ENCODE data around the gene ARHGAP26. TPM values are rescaled to one million over a fixed set of nuclear protein-coding genes. Genes with fewer than 3 reads are reported as not detected.

The ARHGAP26 gene
- total RNA-seq, 1 experiment from 2014 or later, result 38.3 TPM

DNA sequence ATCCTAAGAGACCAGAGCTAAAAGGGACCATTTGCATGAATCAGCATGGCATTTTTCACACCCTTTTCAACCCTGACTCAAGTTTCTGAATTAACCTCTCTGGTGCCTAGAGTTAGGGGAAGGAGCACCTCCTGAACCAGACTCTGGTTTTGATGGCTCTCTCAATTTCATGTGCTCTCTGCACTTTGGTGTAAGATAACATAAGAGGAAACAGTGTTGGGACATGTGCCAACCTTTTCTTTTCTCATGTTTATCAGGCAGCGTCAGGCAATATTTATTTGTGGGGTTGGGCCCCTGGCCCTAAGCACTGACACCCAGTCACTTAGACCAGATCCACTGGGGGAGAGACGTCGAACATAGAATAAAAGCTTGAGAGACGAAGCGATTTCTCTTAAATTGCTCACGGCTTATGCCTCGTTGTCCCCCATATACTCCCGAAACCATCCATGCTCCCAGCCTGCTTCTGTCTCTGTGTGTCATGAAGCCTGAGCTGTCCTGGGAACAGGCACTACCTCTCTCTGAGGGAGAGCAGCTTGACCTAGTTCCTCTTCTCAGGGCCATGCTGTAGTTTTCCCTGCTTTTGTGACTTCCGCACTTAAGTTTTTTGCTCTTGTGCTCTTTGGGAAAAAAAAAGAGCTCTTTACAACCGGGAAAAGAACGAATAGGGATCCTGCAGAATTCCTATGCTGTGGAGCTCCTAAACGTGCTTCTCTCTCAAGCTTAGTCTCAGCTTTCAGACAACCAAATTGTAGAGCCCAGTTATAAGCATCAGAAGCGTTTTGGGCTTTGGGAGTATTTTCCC, 437.6 kb downstream of the ARHGAP26 start:
- no peak for DNase-seq (ENCODE audit: low read depth)
- in situ Hi-C loops (cut with HindIII; ENCODE audit: low pct_unique_long_range_greater_than_20kb, low sequenced_read_pairs), result no loop called here

DNA sequence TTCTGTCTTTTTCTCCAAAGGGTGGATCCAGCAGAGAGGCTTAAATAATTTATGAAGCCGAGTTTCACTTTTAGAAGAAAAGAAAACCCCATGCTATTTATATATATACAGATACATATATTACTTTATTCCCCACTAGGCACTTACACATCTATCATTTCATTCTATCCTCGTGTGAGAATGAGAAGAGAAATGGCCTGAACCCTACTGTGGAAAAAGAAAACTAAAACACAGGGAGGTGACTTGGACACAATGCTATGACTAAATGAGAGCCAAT, 438.1 kb downstream of the ARHGAP26 start:
- in situ Hi-C loops (cut with HindIII; ENCODE audit: low pct_unique_long_range_greater_than_20kb, low sequenced_read_pairs), result no loop called here

DNA sequence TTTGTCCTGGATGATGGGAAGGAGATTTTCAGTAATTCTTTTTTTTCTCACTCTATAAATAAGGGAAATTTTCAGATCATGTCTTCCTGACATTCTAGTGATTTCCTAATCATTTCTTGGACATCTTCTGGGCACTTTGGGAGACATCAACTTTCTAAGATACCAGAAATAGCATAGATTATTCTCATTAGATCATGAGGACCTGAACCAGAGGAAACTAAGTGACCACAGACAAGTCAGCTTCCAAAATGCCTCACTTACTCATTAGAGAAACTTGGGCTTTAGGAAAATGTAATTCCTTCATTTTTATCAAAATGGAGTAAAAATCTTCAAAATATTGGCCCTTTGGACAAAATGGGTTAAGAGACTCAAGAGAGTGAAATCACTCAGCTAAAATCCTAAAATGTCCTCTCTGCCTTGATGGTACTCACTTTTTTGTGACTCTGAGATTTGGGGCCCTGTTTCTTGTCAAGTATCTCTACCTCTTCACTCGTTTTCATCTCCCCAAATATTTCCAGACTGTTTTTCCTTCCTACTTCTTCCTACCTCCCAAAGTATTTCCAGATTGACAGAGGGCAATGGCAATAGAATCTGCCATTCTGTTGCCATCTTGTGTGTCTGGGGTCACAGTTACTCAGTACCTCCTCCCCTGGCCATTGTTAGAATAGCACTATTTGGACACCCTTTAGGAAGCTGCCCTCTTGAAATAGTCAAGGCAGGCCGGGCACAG, 438.8 kb downstream of the ARHGAP26 start:
- in situ Hi-C loops (cut with HindIII; ENCODE audit: low pct_unique_long_range_greater_than_20kb, low sequenced_read_pairs), result no loop called here
- DNase-seq (ENCODE audit: low read depth), result no peak

More for the DNA sequence above, 438.1 kb downstream of the ARHGAP26 start:
- no peak for DNase-seq (ENCODE audit: low read depth)

- in situ Hi-C loops (cut with HindIII; ENCODE audit: low pct_unique_long_range_greater_than_20kb, low sequenced_read_pairs), result no loop called here
- DNase-seq (ENCODE audit: low read depth), result no peak
Measured at GRCh38 chr5:143209881-143210395, 439.8 kb downstream of the ARHGAP26 start.

GRCh38 chr5:143210576-143210975, 440.4 kb downstream of the ARHGAP26 start:
- no peak for DNase-seq (ENCODE audit: low read depth)
- in situ Hi-C loops (cut with HindIII; ENCODE audit: low pct_unique_long_range_greater_than_20kb, low sequenced_read_pairs), result no loop called here

DNA sequence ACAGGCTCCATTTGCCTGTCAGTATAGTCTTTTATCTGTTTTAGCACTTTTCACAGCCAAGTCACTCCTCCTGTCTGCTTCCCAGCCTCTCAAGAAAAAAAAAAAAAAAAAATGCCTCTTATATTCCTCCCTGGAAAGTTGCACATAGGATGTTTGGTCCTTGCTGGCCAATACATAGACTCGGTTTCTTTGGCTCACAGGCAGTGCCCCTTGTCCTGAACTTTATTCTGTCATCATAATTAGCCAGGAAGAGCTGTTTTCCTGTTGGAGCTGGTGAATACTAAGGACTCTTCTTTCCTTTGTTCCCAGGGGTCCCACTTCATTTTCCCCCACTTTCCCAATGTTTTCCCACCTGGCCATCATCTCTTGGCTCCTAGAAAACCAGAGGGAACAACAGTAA, 442.1 kb downstream of the ARHGAP26 start:
- DNase-seq (ENCODE audit: low read depth), result no peak
- in situ Hi-C loops (cut with HindIII; ENCODE audit: low pct_unique_long_range_greater_than_20kb, low sequenced_read_pairs), result no loop called here

- in situ Hi-C loops (cut with HindIII; ENCODE audit: low pct_unique_long_range_greater_than_20kb, low sequenced_read_pairs), result no loop called here
- DNase-seq (ENCODE audit: low read depth), result no peak
Measured at GRCh38 chr5:143213231-143213850, 443.2 kb downstream of the ARHGAP26 start.

DNA sequence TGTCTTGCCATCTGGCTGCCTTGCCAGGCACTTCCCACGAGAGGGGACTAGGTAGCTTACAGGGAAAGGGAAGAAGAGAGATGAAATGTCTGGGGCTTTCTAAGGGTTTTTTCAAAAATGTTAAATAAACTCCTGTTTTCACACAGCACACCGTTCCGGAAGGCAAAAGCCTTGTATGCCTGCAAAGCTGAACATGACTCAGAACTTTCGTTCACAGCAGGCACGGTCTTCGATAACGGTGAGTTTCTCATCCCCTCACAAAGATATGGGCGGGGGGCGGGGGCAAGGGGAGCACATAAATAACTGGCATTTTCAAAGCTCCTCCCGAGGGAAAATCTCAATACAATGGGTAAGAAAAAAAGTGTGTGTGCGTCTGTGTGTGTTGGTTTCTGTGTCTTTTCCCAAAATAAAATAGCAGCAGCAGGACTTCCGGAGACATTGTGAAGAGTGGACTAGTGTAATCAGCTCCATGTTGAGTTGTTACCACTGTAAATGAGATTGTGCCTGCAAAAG, 443.7 kb downstream of the ARHGAP26 start:
- in situ Hi-C loops (cut with HindIII; ENCODE audit: low pct_unique_long_range_greater_than_20kb, low sequenced_read_pairs), result no loop called here
- no peak for DNase-seq (ENCODE audit: low read depth)

DNA sequence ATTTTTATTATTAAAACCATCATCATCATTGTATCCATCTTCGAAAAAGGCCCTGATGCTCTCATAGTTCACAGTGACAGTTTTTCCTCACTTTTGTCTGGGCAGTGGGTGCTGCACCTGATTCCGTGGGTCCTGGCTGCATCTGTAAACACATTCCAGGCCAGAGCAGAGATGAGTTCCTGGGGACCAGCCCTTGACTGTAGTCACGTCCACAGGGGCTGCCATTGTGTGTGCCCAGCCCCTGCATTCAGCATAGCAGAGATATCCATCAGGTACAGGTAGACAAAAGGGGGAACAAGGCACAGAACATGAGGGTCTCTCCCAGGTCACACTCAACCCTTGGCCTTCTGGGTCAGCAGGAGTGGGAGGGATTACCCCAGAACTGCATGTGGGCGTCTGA, 444.3 kb downstream of the ARHGAP26 start:
- in situ Hi-C loops (cut with HindIII; ENCODE audit: low pct_unique_long_range_greater_than_20kb, low sequenced_read_pairs), result no loop called here
- DNase-seq (ENCODE audit: low read depth), result no peak

GRCh38 chr5:143214890-143215289, 444.7 kb downstream of the ARHGAP26 start:
- in situ Hi-C loops (cut with HindIII; ENCODE audit: low pct_unique_long_range_greater_than_20kb, low sequenced_read_pairs), result no loop called here
- no peak for DNase-seq (ENCODE audit: low read depth)

GRCh38 chr5:143215690-143216089, 445.5 kb downstream of the ARHGAP26 start:
- in situ Hi-C loops (cut with HindIII; ENCODE audit: low pct_unique_long_range_greater_than_20kb, low sequenced_read_pairs), result no loop called here
- DNase-seq (ENCODE audit: low read depth), result no peak

DNA sequence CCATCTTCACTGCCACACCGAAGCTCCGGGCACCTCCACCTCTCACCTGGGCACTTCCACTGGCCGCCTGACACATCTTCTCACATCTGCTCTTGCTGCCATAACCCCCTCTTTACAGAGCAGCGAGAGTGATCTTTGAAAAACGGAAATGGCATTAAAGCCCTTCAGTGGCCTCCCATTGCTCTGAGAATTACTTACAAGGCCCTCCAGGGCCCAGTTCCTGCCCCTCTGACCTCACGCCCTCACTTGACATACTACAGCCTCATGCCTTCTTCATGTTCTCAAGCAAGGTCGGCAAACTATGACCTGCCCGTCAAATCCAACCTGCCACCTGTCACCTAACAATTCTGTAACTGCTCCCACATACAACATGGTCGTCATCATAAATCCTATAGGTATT, 446.0 kb downstream of the ARHGAP26 start:
- in situ Hi-C loops (cut with HindIII; ENCODE audit: low pct_unique_long_range_greater_than_20kb, low sequenced_read_pairs), result no loop called here

GRCh38 chr5:143217065-143217803, 447.1 kb downstream of the ARHGAP26 start:
- DNase-seq (ENCODE audit: low read depth), result no peak
- in situ Hi-C loops (cut with HindIII; ENCODE audit: low pct_unique_long_range_greater_than_20kb, low sequenced_read_pairs), result no loop called here

More for the DNA sequence above, 446.0 kb downstream of the ARHGAP26 start:
- DNase-seq (ENCODE audit: low read depth), result no peak

GRCh38 chr5:143217804-143218160, 447.6 kb downstream of the ARHGAP26 start:
- DNase-seq (ENCODE audit: low read depth), result no peak
- in situ Hi-C loops (cut with HindIII; ENCODE audit: low pct_unique_long_range_greater_than_20kb, low sequenced_read_pairs), result no loop called here

DNA sequence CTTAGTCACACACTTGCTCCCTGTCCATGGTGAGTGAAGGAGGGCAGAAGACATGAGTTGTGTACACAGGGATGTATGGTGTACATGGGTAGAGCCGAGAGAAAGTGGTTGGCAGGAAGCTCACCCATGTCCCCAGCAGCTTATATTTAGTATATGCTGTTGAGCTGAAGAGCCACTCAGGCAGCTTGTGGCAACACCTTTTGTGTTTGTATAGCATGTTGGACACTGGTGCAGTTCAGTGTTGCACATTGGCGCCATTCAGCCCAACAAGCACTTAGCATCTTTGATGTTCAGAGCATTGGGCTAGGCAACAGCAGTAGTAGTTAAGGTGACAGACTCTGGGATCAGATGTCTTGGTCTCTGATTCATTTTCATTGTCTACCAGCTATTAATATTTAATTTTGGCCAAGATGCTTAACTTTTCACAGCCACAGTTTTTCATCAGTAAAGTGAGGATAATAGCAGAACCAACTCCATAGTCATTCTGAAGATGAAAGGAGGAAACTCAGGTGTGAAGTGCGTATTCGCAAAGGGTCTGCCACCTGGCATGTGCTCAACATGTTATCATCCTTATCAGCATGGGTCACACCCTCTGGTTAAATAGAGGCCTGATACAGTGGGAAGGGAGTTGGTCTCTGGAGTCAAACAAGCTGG, 448.5 kb downstream of the ARHGAP26 start:
- DNase-seq (ENCODE audit: low read depth), result no peak
- in situ Hi-C loops (cut with HindIII; ENCODE audit: low pct_unique_long_range_greater_than_20kb, low sequenced_read_pairs), result no loop called here

GRCh38 chr5:143219696-143220095, 449.5 kb downstream of the ARHGAP26 start:
- no peak for DNase-seq (ENCODE audit: low read depth)

GRCh38 chr5:143220748-143221251, 450.6 kb downstream of the ARHGAP26 start:
- in situ Hi-C loops (cut with HindIII; ENCODE audit: low pct_unique_long_range_greater_than_20kb, low sequenced_read_pairs), result no loop called here
- DNase-seq (ENCODE audit: low read depth), result no peak

More at GRCh38 chr5:143219696-143220095, 449.5 kb downstream of the ARHGAP26 start:
- in situ Hi-C loops (cut with HindIII; ENCODE audit: low pct_unique_long_range_greater_than_20kb, low sequenced_read_pairs), result no loop called here

Data from Caki2 (cell line).